Muscle of arm (tissue), 12 donors: ENCODE data around the gene CAMKV. TPM values are rescaled to one million over a fixed set of nuclear protein-coding genes. Genes with fewer than 3 reads are reported as not detected.
"Not testable (repeated sequence)": the region's sequence is repeated elsewhere in the genome, so short reads cannot be mapped to it uniquely, and the experiment has no call there.

ENCODE experiments used
- DNase-seq: peaks from one replicate; pipeline ENCODE4 v3.0.0-alpha.2; 2013
- polyA plus RNA-seq, 12 donors: library from polyadenylated mRNA; unstranded; fragments of 120-200 nt; gene quantifications; one replicate each; pipeline ENCODE4 v1.2.1, GENCODE V29; 2013; ENCODE audit not compliant: insufficient read length in 12 of 12

The CAMKV gene
- polyA plus RNA-seq, 12 donors: 0.13 to 0.77 (median 0.37) TPM; not detected in 2

DNA sequence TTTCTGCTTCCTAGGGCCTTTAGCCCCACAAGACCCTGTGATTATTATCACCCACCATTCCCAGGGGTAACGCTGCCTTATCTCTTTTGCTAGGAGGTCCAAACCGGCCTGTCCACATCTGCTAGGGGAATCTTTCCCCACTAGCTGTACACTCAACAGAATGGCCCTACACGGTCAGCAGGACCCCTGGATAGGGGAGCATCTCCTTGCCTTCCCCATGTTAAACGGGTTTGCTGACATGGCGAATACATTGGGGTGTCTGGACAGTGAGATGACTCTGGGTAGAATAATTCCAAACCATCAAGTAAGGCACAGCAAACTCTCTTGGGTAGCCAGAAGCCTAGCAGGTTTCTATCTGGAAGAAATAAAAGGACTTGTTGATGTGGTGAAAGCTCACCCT lies 14.0 kb downstream of the CAMKV start:
- no peak for DNase-seq

DNA sequence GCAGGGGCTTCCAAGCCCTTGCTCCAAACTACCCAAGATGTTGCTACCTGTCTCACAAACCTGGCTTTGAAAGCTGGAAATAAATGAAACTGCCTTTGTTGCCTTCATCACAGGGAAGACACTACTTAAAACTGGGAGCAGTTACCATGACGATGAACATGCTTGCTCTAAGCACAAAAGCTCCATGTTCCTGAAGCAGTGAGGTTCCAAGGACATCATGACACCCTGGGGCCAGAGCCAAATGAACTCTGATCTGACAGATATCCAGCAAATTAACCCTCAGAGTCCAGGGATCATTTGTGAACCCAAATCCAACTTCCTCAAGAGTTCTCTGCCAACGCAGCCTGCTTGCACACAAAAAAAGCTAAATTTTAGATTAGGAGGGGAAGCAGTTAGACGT lies 24.0 kb downstream of the CAMKV start:
- no peak for DNase-seq

DNA sequence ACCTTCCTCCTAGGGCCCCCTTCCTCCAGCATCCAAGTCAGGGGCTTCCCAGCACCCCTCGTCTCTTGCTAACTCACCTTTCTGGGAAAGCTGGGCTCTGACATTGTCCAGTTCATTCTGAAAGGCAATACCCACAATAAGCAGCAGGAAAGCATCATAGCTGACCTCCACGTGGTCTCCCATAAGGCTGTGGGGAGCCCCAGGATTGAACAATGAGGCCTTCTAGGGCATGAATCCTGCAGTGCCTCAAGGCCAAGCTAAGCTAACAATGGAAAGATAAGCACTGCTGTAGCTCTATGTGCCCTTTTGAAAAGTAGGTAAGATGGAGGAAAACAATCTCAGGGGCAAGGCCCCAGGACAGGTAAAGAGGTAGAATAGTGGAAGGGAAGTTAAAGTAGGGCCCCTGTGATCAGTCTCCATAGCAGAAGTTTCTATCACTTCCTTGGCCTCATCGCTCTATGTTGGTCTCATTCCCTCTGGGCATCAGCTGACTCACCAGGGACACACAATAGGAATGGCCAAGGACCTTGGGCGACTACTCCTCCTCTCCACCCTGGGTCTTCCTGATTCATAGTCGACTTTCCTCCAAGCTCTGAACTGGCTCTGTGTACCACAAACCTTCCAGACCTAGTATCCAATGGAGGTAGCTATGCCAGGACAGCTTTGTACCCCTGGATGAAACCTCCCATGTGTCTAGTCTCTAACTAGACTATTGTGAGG lies 25.1 kb downstream of the CAMKV start:
- no peak for DNase-seq

DNA sequence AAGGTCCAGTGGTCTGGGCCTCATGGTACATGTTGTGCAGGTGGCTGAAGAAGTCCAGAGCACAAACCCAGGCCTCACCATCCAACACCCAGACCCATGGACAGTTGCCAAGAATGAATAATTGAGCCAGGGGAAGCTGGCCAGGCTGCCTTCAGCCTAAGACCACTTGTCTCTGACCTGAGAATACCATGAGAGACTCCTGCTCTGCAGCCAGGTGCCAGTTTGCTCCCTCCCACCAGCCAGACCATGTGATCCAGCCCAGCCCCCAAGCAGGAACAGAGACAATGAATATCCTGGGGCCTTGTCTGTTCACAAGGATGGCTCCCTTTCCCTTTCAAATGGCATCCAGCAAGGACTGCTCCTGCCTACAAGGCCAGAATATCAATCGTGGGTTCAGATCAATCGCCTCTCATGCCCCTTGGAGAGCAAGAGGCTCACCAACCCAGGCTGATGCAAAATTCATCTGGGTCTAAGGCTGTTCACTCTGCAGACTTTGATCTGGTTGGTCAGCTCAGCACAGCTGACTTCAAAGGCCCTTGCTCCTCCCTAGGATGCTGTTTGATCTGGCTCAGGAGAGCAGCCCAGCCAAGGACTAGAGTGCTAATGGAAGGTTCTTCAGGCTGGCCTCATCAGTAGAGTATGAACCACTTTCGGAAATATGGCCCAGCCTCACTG lies 26.7 kb downstream of the CAMKV start:
- no peak for DNase-seq

DNA sequence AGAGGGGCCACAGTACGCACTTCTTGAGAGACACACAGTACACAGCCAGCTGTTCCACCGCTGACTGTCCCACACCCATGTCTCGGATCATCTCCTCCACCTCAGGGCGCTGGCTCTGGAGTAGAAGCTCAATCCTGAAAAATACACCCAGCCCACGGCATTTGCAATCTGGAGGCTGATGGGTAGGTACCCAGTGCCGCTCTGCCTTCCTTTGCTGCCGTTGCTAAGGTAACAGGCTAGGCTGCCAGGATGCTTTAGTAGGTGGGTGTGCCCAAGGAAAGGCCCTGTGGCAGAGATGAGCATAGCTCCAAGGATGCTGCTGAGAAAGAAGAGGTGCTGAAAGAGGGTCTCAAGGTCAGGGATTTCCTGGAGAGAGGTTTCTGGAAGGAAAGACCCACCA lies 27.9 kb downstream of the CAMKV start:
- DNase-seq: no peak

DNA sequence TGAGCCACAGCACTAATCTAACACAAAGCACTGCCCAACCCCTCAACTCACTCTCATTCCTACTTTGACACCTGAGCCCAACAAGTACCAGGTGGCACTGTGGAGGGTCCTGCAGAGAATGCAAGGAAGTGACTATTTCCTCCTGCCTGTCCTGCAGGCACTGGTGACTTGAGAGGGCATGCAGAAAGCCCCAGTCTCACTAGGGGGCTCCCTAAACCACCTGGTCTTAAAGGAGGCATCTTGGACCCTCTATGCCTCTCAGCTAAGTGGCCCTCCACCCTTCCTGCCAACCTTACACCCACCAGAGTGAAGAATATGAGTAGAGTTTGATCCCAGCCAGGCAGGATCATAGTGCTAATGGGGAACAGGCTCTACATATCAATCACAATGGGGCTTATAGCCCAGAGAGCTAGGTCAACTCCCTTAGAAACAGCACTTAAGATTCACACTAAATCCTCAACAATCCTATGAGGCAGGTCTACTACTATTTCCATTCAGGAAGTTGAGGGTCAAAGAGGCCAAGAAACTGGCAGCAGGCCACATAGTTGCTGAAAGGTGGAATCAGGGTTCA lies 28.5 kb downstream of the CAMKV start:
- no peak for DNase-seq

DNA sequence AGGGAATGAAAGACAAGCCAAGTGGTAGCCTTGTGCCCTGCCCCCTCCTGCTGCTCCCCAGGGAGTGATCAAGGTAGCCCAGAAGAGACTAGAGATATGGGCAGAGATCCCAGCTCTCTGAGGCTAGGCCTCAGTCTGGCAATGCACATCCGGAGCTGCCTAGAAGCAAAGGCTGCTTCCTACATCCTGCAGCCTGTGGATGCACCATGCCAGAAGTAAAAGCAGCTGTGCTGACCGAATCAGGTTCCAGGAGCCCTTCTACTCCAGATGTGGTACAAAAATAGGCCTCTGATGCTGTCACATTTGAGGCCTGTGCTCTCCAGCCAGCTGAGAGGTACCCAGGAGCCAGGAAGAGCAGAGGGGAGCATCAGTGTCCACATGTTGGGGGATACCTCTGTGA lies 29.3 kb downstream of the CAMKV start:
- DNase-seq: peak; percentile 35

DNA sequence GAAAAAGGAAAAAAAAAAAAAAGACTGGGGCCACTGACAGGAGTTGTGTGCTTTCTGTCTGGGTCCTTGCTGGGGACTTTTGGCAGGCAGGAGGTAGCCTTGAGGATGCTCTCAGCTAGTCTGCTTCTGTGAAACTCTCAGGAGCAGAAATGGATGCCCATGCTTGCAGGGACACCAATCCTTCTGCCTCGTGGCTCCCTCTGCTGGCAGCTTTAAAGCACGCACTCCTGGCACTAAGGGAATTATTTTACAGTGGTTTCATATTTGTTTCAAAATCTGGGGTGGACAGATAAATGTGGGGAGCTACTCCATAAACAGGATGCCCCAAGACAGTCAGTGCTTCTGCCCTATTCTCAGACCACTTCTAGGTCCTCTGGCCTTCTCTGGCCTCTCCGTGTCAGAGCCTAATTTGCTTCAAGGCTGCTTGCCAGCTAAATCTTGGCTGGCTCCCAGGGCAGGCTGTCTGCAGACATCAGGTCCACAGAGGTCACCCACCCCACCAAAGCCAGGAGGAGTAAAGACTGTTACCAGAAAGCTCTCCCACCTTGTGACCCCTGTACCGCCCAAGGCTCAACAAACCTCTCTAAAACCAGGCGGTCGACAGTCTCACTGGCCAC lies 30.4 kb downstream of the CAMKV start:
- DNase-seq: peak; percentile 89

DNA sequence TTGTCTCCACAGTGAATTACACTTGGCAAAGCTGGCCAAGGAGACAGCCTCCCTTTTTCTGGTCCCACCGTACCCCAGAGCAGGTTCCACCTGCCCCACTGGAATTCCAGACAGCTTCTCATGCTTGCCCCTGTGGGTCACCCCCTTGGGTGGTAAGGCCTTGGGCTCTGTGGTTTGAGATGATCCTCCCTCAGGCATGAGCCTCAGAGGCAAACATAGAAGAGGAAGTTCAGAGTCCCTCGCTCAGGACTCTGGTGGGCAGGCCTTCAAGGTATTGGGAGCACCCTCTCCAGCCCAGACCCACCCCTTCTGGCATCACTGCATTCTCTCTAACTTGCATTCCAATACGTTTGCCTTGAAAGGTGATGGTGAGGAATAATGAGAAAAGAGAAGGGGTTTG lies 38.4 kb downstream of the CAMKV start:
- no peak for DNase-seq

DNA sequence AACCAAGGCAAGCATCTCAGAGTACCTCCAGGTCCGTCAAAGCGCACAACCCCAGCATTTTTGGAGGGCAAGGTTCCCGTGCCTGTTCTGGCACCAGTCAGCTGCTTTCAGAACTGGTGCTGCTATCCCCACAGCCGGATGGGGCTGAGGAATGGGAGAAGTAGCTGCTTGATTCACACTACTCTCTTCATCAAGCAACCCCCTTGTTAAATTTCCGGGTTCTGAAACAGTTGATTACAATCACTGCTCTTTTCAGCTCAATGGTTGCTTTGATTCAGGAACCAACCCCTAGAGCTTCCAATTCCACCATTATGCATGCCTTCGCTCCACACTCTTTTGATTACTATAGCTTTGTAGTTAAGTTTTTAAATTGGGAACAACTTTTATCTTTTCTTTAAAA lies 43.7 kb downstream of the CAMKV start:
- no peak for DNase-seq

DNA sequence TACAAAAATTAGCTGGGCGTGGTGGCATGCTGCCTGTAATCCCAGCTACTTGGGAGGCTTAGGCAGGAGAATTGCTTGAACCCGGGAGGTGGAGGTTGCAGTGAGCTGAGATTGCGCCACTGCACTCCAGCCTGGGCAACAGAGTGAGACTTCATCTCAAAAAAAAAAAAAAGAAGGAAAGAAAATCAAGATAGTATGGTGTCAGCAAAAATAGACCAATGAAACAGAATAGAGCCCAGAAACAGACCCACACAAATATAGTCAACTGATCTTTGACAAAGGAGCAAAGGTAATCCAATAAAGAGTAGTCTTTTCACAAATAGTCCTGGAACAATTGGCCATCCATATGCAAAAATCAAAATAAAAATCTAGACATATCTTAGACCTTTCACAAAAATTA lies 46.6 kb downstream of the CAMKV start:
- DNase-seq: not testable (repeated sequence)

DNA sequence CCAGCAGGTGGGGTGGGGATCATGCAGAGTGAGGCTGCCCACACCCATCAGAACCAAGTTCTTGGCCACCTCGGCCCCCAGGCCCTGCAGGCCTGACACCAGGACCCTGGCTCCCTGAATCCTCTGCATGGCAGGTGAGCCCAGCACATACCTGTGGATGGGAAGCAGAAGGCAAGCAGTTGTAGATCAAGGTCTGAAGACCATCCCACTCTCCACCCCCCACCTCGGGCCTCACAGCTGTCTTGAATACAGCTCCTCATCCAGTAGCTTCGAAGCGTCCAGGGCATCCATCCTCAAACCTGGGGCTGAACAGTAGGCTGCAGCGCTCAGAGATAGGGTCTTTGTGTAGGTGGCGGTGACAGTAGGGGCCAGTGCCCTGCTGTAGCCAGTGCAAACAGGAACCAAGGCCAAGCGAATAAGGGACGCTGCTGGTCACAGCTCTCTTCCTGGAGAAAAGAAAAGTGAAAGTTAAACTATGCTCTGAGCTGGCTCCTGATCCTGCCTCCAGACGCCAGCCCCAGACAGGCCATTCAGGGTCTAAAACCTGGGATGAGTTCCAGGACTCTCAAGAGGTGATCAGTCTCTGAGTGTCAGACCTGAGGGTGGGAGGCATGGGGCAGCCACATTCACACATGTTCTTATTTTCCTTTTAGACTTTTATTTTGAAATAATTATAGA lies 56.1 kb downstream of the CAMKV start, which contains the start of gene UBA7:
Gene UBA7, minus strand, starts transcription at position 457 of the 678 bp plus-strand sequence. Its CDS starts 166 bp downstream, at position 291.
- DNase-seq: peak; percentile 70

DNA sequence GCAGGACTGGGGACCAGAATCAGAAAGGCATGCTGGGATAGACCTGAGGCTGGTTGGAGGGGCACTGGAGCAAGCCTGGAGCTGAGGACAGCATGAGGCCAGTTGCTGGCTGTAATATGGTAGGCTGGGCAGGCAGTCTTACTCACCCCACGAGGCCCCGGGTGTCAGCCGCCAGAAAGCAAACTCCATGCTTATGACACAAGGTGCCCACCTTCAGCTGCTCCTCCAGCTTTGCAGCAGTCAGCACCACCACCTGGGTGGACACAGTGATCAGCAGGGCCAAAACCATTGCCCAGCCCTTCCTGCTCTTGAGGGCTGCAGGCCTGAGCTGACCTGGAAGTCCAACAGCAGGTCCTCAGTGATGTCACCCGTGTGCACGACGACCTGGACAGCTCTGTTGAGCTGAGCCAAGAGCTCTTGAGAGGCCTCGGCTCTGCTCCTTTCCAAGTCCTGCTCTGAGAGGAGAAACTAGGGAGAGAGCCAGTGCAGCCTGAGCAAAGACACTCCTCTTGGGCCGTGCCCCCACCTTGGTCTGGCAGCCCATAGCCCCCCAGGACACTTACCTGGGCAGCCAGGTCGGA lies 56.7 kb downstream of the CAMKV start:
- DNase-seq: no peak

Other genes with a start within 250 kb of the CAMKV start
- 10 to 100 TPM in 11 of 12 donors, not detected in 1; 46.6 to 86.0 (median 62.3) TPM for gene APEH, start 195.6 kb downstream of the CAMKV start, polyA plus RNA-seq
- gene MST1, start 180.4 kb downstream of the CAMKV start, polyA plus RNA-seq: 10 to 100 TPM in 6 of 12 donors, 1 to 10 TPM in 5, not detected in 1; 3.8 to 63.5 (median 10.4) TPM
- 100 to 1,000 TPM in 1 of 12 donors, 10 to 100 TPM in 10, not detected in 1; 30.9 to 103 (median 40.4) TPM for gene RNF123, start 180.3 kb downstream of the CAMKV start, polyA plus RNA-seq
- gene AMIGO3, start 150.2 kb downstream of the CAMKV start, polyA plus RNA-seq: 1 to 10 TPM in 11 of 12 donors, not detected in 1; 1.2 to 6.1 (median 2.3) TPM
- gene GMPPB, start 146.0 kb downstream of the CAMKV start, polyA plus RNA-seq: 10 to 100 TPM in 7 of 12 donors, 1 to 10 TPM in 4, not detected in 1; 7.9 to 11.8 (median 10.4) TPM
- gene IP6K1, start 83.4 kb downstream of the CAMKV start, polyA plus RNA-seq: 10 to 100 TPM in 11 of 12 donors, not detected in 1; 17.8 to 37.0 (median 25.4) TPM
- under 1 TPM in 3 of 12 donors, not detected in 9; 0.10 to 0.32 (median 0.16) TPM for gene CDHR4, start 70.0 kb downstream of the CAMKV start, polyA plus RNA-seq
- gene INKA1, start 66.6 kb downstream of the CAMKV start, polyA plus RNA-seq: 10 to 100 TPM in 5 of 12 donors, 1 to 10 TPM in 6, not detected in 1; 4.5 to 19.0 (median 8.8) TPM
- 10 to 100 TPM in 11 of 12 donors, not detected in 1; 15.0 to 33.7 (median 19.2) TPM for gene UBA7, start 56.0 kb downstream of the CAMKV start, polyA plus RNA-seq
- gene TRAIP, start 13.3 kb downstream of the CAMKV start, polyA plus RNA-seq: 1 to 10 TPM in 10 of 12 donors, not detected in 2; 3.2 to 9.0 (median 5.0) TPM
- gene MST1R, start 34.0 kb upstream of the CAMKV start, polyA plus RNA-seq: 10 to 100 TPM in 1 of 12 donors, 1 to 10 TPM in 9, under 1 TPM in 1, not detected in 1; 0.98 to 12.4 (median 2.3) TPM
- 10 to 100 TPM in 1 of 12 donors, 1 to 10 TPM in 9, not detected in 2; 4.7 to 10.3 (median 5.7) TPM for gene MON1A, start 59.9 kb upstream of the CAMKV start, polyA plus RNA-seq
- 100 to 1,000 TPM in 3 of 12 donors, 10 to 100 TPM in 8, not detected in 1; 53.3 to 148 (median 76.8) TPM for gene RBM6, start 70.2 kb upstream of the CAMKV start, polyA plus RNA-seq
- gene RBM5, start 219.0 kb upstream of the CAMKV start, polyA plus RNA-seq: 100 to 1,000 TPM in 11 of 12 donors, not detected in 1; 122 to 278 (median 156) TPM